ENCODE measurements around the gene OR2T8.

OR2T8 gene

DNA sequence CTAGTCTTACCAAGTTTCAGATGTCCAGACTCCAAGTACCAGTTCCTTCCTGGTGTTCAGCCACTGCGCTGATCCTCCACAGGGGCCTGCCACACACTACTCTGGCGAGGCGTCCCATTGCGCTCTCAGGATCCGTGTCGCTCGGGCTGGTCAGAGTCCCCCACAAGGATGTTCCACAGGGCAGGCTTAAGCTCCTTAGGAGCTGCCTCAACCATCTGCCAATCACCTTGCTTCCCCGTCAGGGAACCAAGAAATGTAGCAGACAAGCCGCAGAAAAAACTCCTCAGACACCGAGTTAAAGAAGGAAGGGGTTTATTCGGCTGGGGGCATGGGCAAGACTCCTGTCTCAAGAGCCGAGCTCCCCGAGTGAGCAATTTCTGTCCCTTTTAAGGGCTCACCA, 14.9 kb upstream of the OR2T8 start:
- Histone ChIP-seq H3K27me3 (ENCODE audit: control insufficient read depth, low read length) (no peaks in the 10 kb centered on the region), H3K9me2 (replicated peaks; ENCODE audit: control insufficient read depth, low read length) (no peaks in the 10 kb centered on the region), H3K36me3 (ENCODE audit: control insufficient read depth, low read length) (no peaks in the 10 kb centered on the region), H3K27ac (ENCODE audit: low read depth, low read length) (peak overlapping the region; percentile 76; the same call in 1 of the 2 replicates), H3F3A (ENCODE audit: control insufficient read depth, insufficient read depth) (peaks cover 6% of the 10 kb centered on the region), H3K4me2 (ENCODE audit: low read length) (no peak overlapping the region), H4K20me1 (ENCODE audit: control insufficient read depth, insufficient read depth, low read depth, low read length) (no peaks in the 10 kb centered on the region), H3K79me2 (ENCODE audit: control insufficient read depth, low read length) (no peaks in the 10 kb centered on the region), H3K4me3 (ENCODE audit: low read length) (no peak overlapping the region), H3K9me3 (ENCODE audit: control insufficient read depth, insufficient read depth, low read length) (peaks cover 3% of the 10 kb centered on the region; the same call in 1 of the 2 replicates), H3K4me1 (ENCODE audit: control insufficient read depth, low read length) (peaks cover 44% of the 10 kb centered on the region)
- TF ChIP-seq, protein P1, sequence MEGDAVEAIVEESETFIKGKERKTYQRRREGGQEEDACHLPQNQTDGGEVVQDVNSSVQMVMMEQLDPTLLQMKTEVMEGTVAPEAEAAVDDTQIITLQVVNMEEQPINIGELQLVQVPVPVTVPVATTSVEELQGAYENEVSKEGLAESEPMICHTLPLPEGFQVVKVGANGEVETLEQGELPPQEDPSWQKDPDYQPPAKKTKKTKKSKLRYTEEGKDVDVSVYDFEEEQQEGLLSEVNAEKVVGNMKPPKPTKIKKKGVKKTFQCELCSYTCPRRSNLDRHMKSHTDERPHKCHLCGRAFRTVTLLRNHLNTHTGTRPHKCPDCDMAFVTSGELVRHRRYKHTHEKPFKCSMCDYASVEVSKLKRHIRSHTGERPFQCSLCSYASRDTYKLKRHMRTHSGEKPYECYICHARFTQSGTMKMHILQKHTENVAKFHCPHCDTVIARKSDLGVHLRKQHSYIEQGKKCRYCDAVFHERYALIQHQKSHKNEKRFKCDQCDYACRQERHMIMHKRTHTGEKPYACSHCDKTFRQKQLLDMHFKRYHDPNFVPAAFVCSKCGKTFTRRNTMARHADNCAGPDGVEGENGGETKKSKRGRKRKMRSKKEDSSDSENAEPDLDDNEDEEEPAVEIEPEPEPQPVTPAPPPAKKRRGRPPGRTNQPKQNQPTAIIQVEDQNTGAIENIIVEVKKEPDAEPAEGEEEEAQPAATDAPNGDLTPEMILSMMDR (IDR thresholded peaks at IDR 0.05; ENCODE audit: low read depth, low read length, poor library complexity, severe bottlenecking): no peak
- no peak for TF ChIP-seq EZH2phosphoT487 (IDR thresholded peaks at IDR 0.05; ENCODE audit: borderline replicate concordance, low read length)

DNA sequence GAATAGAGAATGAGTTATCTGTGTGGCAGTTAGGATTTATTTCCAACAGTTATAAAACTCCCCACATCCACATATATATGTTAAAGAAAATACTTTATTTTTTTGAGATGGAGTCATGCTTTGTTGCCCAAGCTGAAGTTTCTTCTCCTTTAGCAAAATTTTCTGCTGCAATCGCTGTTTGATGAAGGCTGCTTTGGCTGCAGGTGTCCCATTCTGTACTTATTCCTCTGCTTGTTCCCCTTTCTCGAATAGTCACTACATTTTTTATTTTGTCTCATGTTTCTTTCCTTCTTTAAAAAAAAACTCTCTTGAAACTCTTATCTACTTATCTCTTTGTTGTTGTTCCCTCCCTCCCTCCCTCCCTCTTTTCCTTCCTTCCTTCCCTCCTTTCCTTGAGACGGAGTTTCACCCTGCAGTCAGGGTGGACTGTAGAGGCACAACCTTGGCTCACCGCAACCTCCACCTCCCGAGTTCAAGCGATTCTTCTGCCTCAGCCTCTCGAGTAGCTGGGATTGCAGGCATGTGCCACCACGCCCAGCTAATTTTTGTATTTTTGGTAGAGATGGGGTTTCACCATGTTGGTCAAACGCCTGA, 14.0 kb upstream of the OR2T8 start:
- peak overlapping the region; percentile 61 for H3K4me2 ChIP-seq (ENCODE audit: low read length)
- H3F3A ChIP-seq (ENCODE audit: control insufficient read depth, insufficient read depth): peaks cover 6% of the 10 kb centered on the region

DNA sequence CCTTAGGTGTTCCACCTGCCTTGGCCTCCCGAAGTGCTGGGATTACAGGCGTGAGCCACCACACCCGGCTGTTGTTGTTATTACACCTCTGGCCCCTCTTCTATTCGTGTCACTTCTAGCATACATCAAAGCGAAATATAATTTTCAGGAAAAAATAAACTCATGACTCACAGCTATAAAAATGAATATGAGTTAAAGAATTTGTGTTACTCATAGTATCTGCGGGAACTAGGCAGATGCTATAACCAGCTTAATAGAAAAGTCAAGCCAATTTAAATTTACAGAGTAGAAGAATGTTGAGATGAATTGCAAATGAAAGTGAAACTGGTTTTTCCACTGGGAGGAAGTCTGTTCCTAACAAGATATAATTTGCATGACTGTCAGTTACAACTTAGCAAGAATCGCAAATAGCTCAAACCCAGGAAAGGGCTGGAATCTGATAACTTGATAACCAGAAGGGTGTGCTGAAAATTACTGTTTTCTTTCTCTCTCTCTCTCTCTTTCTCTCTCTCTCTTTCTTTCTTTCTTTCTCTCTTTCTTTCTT, 13.5 kb upstream of the OR2T8 start:
- H3K4me1 ChIP-seq (ENCODE audit: control insufficient read depth, low read length): peaks cover 44% of the 10 kb centered on the region
- H3F3A ChIP-seq (ENCODE audit: control insufficient read depth, insufficient read depth): peaks cover 6% of the 10 kb centered on the region
- H3K4me3 ChIP-seq (ENCODE audit: low read length): peak overlapping the region; percentile 49
- H3K27ac ChIP-seq (ENCODE audit: low read depth, low read length): peak overlapping the region; percentile 76
- no peaks in the 10 kb centered on the region for H3K79me2 ChIP-seq (ENCODE audit: control insufficient read depth, low read length)
- H3K4me2 ChIP-seq (ENCODE audit: low read length): peak overlapping the region; percentile 61
- no peaks in the 10 kb centered on the region for H3K9me2 ChIP-seq (replicated peaks; ENCODE audit: control insufficient read depth, low read length)
- TF ChIP-seq EZH2phosphoT487 (IDR thresholded peaks at IDR 0.05; ENCODE audit: borderline replicate concordance, low read length): no peak
- TF ChIP-seq, protein P1 (IDR thresholded peaks at IDR 0.05; ENCODE audit: low read depth, low read length, poor library complexity, severe bottlenecking): no peak
- no peaks in the 10 kb centered on the region for H3K36me3 ChIP-seq (ENCODE audit: control insufficient read depth, low read length)
- peaks cover 6% of the 10 kb centered on the region; the same call in 1 of the 2 replicates for H3K9me3 ChIP-seq (ENCODE audit: control insufficient read depth, insufficient read depth, low read length)
- no peaks in the 10 kb centered on the region for H3K27me3 ChIP-seq (ENCODE audit: control insufficient read depth, low read length)
- no peaks in the 10 kb centered on the region for H4K20me1 ChIP-seq (ENCODE audit: control insufficient read depth, insufficient read depth, low read depth, low read length)

More for the DNA sequence above, 14.0 kb upstream of the OR2T8 start:
- Histone ChIP-seq H3K27ac (ENCODE audit: low read depth, low read length) (peak overlapping the region; percentile 76), H3K9me2 (replicated peaks; ENCODE audit: control insufficient read depth, low read length) (no peaks in the 10 kb centered on the region), H3K36me3 (ENCODE audit: control insufficient read depth, low read length) (no peaks in the 10 kb centered on the region), H3K79me2 (ENCODE audit: control insufficient read depth, low read length) (no peaks in the 10 kb centered on the region), H3K9me3 (ENCODE audit: control insufficient read depth, insufficient read depth, low read length) (peaks cover 6% of the 10 kb centered on the region; the same call in 1 of the 2 replicates), H3K4me1 (ENCODE audit: control insufficient read depth, low read length) (peaks cover 44% of the 10 kb centered on the region), H3K27me3 (ENCODE audit: control insufficient read depth, low read length) (no peaks in the 10 kb centered on the region), H3K4me3 (ENCODE audit: low read length) (peak overlapping the region; percentile 49), H4K20me1 (ENCODE audit: control insufficient read depth, insufficient read depth, low read depth, low read length) (no peaks in the 10 kb centered on the region)
- TF ChIP-seq, protein P1 (IDR thresholded peaks at IDR 0.05; ENCODE audit: low read depth, low read length, poor library complexity, severe bottlenecking): no peak
- no peak for TF ChIP-seq EZH2phosphoT487 (IDR thresholded peaks at IDR 0.05; ENCODE audit: borderline replicate concordance, low read length)
